Measurements from ENCODE around the gene DHDDS. TPM values are rescaled to one million over a fixed set of nuclear protein-coding genes. Genes with fewer than 3 reads are reported as not detected.

DHDDS gene
- total RNA-seq, 2 experiments from 2014 or later: 39.0 to 45.1 TPM

GRCh38 chr1:26405281-26405915, 26.7 kb upstream of the DHDDS start:
- no peaks in the 10 kb centered on the region for H3K9me2 ChIP-seq (ENCODE audit: insufficient read depth, low read length)
- H3K36me3 ChIP-seq (ENCODE audit: insufficient read depth, low read length): no peaks in the 10 kb centered on the region
- no peak overlapping the region for H2AFZ ChIP-seq (ENCODE audit: low read length)
- no peaks in the 10 kb centered on the region for H3K9me3 ChIP-seq (ENCODE audit: low read length)
- intact Hi-C loops (cut with micrococcal nuclease; ENCODE audit: unreplicated experiment): no loop called here
- BruUV-seq (replicated peaks): no TSS peak
- H4K20me1 ChIP-seq (ENCODE audit: insufficient read depth, low read length): no peaks in the 10 kb centered on the region
- DNase-seq (ENCODE audit: low spot score): no peak
- no peak overlapping the region for H3K4me2 ChIP-seq (ENCODE audit: low read length)
- peaks cover 15% of the 10 kb centered on the region for H3K4me1 ChIP-seq (ENCODE audit: insufficient read depth, low read length, poor library complexity, severe bottlenecking)
- H3K4me3 ChIP-seq (ENCODE audit: low read depth, low read length, poor library complexity, severe bottlenecking): no peak overlapping the region
- ChIA-PET CTCF (ENCODE audit: unreplicated experiment) (interaction anchor here (0.6 kb wide), 1 partner anchor 14 kb away, joined by 5 read pairs; no protein-coding TSS in a partner anchor), POLR2A (no interaction called here)
- no peaks in the 10 kb centered on the region for H3K79me2 ChIP-seq (ENCODE audit: insufficient read depth, low read depth, low read length)
- TF ChIP-seq CTCF (conservative IDR thresholded peaks at IDR 0.05; ENCODE audit: low read length) (no peak), EZH2phosphoT487 (IDR thresholded peaks at IDR 0.05; ENCODE audit: borderline replicate concordance, low read depth, low read length) (no peak)
- H3K27ac ChIP-seq (ENCODE audit: low read depth, low read length, poor library complexity, severe bottlenecking): no peak overlapping the region

DNA sequence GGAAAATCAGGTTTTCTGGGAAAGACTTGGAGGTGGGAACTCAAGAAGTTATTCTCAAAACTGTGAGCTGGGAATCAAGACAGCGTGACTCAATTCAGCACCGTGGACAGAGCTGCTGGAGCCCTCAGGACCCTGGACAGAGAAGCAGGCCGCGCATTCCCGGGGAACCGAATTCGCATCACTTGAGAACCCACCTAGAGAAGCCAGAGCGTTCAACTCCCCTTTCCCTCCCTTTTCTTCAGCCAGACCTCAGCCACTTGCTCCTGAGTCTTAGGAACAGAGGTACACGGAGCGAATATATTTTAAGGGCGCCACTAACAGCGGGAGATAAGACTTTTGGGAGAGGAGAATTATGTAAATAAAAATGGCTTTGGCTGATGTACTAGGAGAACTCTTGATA, 23.5 kb upstream of the DHDDS start:
- H3K9me2 ChIP-seq (ENCODE audit: insufficient read depth, low read length): no peaks in the 10 kb centered on the region
- no TSS peak for BruUV-seq (replicated peaks)
- POLR2A ChIA-PET: interaction anchor here (0.7 kb wide), 1 partner anchor 19 kb away, joined by 4 read pairs; no protein-coding TSS in a partner anchor
- TF ChIP-seq CTCF (conservative IDR thresholded peaks at IDR 0.05; ENCODE audit: low read length): no peak
- H3K9me3 ChIP-seq (ENCODE audit: low read length): no peaks in the 10 kb centered on the region
- H3K79me2 ChIP-seq (ENCODE audit: insufficient read depth, low read depth, low read length): no peaks in the 10 kb centered on the region
- H3K4me1 ChIP-seq (ENCODE audit: insufficient read depth, low read length, poor library complexity, severe bottlenecking): peaks cover 15% of the 10 kb centered on the region
- H3K4me2 ChIP-seq (ENCODE audit: low read length): 0 out of 2 replicates have a peak overlapping the region, but pooled peaks have one; percentile 26
- intact Hi-C loops (cut with micrococcal nuclease; ENCODE audit: unreplicated experiment): no loop called here
- H4K20me1 ChIP-seq (ENCODE audit: insufficient read depth, low read length): no peaks in the 10 kb centered on the region
- no peaks in the 10 kb centered on the region for H3K36me3 ChIP-seq (ENCODE audit: insufficient read depth, low read length)
- H3K27ac ChIP-seq (ENCODE audit: low read depth, low read length, poor library complexity, severe bottlenecking): no peak overlapping the region
- CTCF ChIA-PET (ENCODE audit: unreplicated experiment): no interaction called here
- peak; percentile 49 for DNase-seq (ENCODE audit: low spot score)
- no peak overlapping the region for H2AFZ ChIP-seq (ENCODE audit: low read length)
- H3K4me3 ChIP-seq (ENCODE audit: low read depth, low read length, poor library complexity, severe bottlenecking): no peak overlapping the region

DNA sequence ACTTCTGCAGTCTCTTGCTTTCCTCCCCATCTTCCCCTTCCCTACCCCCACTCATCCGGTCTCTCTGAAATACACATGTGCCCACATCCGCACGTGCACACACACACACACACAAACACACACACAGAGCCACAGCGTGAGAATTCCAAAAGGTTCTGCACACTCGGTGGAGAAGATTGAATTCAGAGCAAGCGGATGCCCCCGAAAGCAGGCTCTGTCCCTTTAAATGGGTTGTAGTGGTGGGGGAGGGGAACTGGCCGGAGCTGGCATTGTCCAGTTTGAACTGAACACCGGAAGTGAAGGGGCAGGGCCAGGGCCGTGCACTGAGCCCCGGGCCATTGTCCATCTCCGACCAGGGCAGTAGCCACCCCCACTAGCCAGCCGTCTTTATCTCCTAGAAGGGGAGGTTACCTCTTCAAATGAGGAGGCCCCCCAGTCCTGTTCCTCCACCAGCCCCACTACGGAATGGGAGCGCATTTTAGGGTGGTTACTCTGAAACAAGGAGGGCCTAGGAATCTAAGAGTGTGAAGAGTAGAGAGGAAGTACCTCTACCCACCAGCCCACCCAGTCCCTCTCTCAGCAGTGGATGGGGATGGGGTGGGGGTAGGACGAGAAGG, 22.8 kb upstream of the DHDDS start:
- Histone ChIP-seq H3K4me1 (ENCODE audit: insufficient read depth, low read length, poor library complexity, severe bottlenecking) (peaks cover 15% of the 10 kb centered on the region), H2AFZ (ENCODE audit: low read length) (peak overlapping the region; percentile 29; the same call in 1 of the 2 replicates), H4K20me1 (ENCODE audit: insufficient read depth, low read length) (no peaks in the 10 kb centered on the region), H3K27ac (ENCODE audit: low read depth, low read length, poor library complexity, severe bottlenecking) (no peak overlapping the region), H3K4me3 (ENCODE audit: low read depth, low read length, poor library complexity, severe bottlenecking) (no peak overlapping the region), H3K79me2 (ENCODE audit: insufficient read depth, low read depth, low read length) (no peaks in the 10 kb centered on the region), H3K9me3 (ENCODE audit: low read length) (no peaks in the 10 kb centered on the region), H3K9me2 (ENCODE audit: insufficient read depth, low read length) (no peaks in the 10 kb centered on the region), H3K4me2 (ENCODE audit: low read length) (peak overlapping the region; percentile 26), H3K36me3 (ENCODE audit: insufficient read depth, low read length) (no peaks in the 10 kb centered on the region)
- TF ChIP-seq CTCF (conservative IDR thresholded peaks at IDR 0.05; ENCODE audit: low read length) (no peak), EZH2phosphoT487 (IDR thresholded peaks at IDR 0.05; ENCODE audit: borderline replicate concordance, low read depth, low read length) (no peak)
- peak; percentile 29 for DNase-seq (ENCODE audit: low spot score)
- intact Hi-C loops (cut with micrococcal nuclease; ENCODE audit: unreplicated experiment): no loop called here
- BruUV-seq (replicated peaks): no TSS peak
- ChIA-PET CTCF (ENCODE audit: unreplicated experiment) (no interaction called here), POLR2A (no interaction called here)
